Measurements from ENCODE around the gene SPRED2. TPM values are rescaled to one million over a fixed set of nuclear protein-coding genes. Genes with fewer than 3 reads are reported as not detected.

Gene SPRED2
- total RNA-seq, 1 donor, result 9.5 TPM

DNA sequence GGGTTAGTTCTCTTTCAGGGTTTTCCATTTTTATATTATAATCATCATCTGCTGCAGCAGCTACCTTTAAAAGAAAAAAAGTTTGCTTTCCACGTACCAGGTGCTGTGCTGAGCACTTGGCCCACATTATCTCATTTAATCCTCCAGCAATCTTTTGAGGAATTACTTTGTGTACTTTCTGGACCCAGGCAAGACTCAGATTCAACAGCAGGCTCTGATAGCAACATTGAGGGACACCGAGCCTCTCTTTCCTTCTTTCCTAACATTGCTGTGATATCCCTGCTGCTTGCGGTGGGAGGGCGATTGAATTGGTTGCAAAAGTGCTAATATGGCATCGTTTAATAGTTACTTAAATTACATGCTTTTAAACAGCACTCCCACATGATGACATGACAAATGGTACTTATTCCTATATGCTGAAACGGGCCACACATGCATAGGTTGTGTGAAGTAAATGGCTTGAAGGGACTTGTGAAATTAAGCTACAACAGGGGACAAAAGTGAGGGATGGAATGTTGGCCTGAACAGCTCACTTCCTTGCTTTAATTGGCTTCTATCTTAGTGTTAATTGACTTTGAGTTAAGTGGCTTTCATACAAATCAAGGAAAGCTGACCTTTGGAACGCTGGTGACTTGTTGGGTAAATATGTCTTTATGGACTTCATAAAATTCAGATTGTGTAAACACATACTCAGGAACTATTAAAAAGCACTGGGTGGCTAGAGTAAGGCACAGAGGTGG lies 21.2 kb downstream of the SPRED2 start:
- TF ChIP-seq, protein P1, sequence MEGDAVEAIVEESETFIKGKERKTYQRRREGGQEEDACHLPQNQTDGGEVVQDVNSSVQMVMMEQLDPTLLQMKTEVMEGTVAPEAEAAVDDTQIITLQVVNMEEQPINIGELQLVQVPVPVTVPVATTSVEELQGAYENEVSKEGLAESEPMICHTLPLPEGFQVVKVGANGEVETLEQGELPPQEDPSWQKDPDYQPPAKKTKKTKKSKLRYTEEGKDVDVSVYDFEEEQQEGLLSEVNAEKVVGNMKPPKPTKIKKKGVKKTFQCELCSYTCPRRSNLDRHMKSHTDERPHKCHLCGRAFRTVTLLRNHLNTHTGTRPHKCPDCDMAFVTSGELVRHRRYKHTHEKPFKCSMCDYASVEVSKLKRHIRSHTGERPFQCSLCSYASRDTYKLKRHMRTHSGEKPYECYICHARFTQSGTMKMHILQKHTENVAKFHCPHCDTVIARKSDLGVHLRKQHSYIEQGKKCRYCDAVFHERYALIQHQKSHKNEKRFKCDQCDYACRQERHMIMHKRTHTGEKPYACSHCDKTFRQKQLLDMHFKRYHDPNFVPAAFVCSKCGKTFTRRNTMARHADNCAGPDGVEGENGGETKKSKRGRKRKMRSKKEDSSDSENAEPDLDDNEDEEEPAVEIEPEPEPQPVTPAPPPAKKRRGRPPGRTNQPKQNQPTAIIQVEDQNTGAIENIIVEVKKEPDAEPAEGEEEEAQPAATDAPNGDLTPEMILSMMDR (IDR thresholded peaks at IDR 0.05; ENCODE audit: insufficient read depth, low read depth, low read length), result no peak
- peak; percentile 35 for DNase-seq (ENCODE audit: low read depth)

DNA sequence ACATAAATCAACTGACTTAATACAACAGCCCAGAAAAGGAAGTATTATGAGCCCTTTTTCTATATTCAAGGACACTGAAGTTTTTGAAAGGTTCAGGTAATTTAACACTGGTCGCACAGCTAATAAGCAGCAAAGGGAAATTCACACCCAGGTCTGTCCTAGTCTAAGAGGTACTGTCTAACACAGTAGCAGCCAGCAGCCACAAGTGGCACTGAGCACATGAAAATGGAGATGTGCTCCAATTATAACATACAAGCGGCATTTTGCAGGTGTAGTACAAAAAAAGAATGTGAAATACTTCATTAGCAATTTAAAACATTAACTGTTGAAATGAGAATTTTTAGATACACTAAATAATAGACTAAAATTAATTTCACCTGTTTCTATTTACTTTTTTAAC lies 23.4 kb downstream of the SPRED2 start:
- DNase-seq (ENCODE audit: low read depth), result no peak
- TF ChIP-seq, protein P1 (IDR thresholded peaks at IDR 0.05; ENCODE audit: insufficient read depth, low read depth, low read length), result no peak
- no peak overlapping the region for H3K4me3 ChIP-seq (ENCODE audit: low read depth, low read length)

More for the DNA sequence above, 21.2 kb downstream of the SPRED2 start:
- no peak overlapping the region for H3K4me3 ChIP-seq (ENCODE audit: low read depth, low read length)

DNA sequence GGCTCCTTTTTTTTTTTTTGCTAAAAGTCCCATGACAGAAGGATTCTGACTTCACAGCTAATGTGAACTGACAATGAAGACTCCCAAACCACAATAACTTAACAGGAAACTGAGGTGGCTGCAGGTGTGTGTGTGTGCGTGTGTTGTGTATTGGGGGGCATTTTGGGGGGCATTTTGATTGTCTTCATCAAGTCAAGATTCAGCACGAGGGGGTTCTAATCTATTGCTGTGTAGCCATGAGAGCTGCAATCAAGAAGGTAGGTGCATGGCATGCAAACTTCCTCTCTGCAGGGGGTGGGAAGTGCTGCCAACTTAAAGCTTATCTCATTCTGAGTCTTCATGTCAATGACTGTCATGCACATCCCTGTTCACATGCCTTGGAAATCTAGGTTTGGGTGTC lies 25.2 kb downstream of the SPRED2 start:
- H3K4me3 ChIP-seq (ENCODE audit: low read depth, low read length), result no peak overlapping the region

DNA sequence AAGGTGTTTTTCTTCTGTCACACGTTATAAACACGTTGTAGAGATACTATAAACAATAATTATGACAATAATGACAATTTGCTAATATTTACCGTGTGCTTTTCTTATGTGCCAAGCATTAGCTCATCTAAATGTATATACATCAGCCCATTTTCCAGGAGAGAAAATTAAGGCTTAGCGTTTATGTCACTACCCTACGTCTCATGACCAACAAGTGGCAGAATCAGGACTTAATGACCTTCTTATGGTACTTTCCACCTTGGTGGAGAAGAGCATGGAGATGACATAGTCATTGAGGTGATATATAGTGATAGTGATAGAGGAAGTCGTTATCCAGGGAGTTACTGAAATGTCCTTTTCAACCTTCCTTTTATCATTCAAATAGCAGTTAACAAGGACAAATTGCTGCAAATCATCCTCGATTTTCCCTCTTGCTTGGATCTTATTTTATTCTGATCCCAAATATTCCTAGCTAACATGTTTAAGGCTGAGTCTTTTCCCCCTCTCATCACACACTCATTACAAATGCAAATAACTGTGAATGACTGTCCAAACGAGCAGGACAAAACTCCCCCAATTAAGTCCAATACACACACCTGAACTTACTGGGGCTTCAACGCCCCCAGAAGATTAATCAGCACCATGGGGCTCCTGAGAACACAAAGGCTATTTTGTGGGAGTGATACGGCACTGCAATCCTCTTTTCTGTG lies 27.3 kb downstream of the SPRED2 start:
- no peak overlapping the region for H3K4me3 ChIP-seq (ENCODE audit: low read depth, low read length)
- TF ChIP-seq, protein P1 (IDR thresholded peaks at IDR 0.05; ENCODE audit: insufficient read depth, low read depth, low read length), result no peak
- no peak for DNase-seq (ENCODE audit: low read depth)

More for the DNA sequence above, 25.2 kb downstream of the SPRED2 start:
- TF ChIP-seq, protein P1 (IDR thresholded peaks at IDR 0.05; ENCODE audit: insufficient read depth, low read depth, low read length), result no peak
- no peak for DNase-seq (ENCODE audit: low read depth)

DNA sequence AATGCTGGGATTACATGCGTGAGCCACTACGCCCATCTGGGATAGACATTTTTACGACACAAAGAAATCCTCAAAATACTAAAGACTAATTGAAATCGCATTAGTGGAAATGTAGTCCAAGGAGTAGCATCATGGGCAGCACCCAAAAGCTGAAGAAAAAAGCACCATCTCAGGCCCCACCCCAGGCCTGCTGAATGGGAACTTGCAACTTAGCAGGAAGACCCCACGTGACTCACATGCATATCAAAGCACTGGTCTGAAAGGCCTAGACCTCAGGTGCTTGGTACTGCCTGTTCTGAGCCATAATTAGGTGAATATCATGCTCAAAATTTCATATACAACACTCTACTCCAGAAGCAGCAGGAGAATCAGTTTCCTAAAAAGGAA lies 28.9 kb downstream of the SPRED2 start:
- DNase-seq (ENCODE audit: low read depth), result no peak
- H3K4me3 ChIP-seq (ENCODE audit: low read depth, low read length), result no peak overlapping the region
- TF ChIP-seq, protein P1 (IDR thresholded peaks at IDR 0.05; ENCODE audit: insufficient read depth, low read depth, low read length), result no peak

DNA sequence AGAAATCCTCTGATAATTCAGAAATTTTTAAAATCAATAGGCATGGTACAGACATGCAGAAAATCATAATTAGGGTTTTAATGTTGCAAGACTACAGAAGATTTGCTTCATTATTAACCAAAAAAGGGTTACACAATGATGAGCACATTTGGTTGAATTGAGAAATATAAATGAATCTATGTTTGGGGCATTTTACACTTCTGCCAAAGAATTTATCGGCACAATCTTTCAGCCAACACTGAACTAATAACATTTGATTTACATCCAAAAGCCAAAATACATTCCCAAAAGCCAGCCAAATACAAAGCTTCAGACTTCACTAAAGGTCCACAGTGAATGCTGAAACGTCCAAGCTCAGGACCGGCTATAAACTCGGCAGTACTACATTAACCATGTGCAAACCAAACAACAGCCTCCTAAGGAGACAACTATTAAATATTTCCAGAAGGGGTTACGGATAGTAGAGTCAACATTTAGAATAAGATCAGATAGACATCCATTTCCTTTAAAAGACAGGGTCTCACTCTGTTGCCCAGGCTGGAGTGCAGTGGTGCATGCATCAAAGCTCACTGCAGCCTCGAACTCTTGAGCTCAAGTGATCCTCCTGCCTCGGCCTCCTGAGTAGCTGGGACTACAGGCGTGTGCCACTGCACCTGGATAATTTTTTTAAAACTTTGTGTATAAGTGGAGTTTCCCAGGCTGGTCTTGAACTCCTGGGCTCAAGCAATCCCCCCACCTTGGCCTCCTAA lies 29.4 kb downstream of the SPRED2 start:
- DNase-seq (ENCODE audit: low read depth), result peak; percentile 67
- TF ChIP-seq, protein P1 (IDR thresholded peaks at IDR 0.05; ENCODE audit: insufficient read depth, low read depth, low read length), result no peak
- no peak overlapping the region for H3K4me3 ChIP-seq (ENCODE audit: low read depth, low read length)

Data from fibroblast of villous mesenchyme (primary cell).